K562 (cell line): ENCODE results near the gene TRAPPC2L. TPM values are rescaled to one million over a fixed set of nuclear protein-coding genes. Genes with fewer than 3 reads are reported as not detected.

Experiments
- ATAC-seq: fragments of 200-7000 bp; cut with Tn5 transposase; 3 replicates; pipeline ENCODE4 v1.9.1; 2020; ENCODE audit warnings: moderate library complexity
- BruUV-seq: library from RNA; stranded (reverse); fragments of 400-500 nt; replicated peaks from 2 replicates; lab custom pipeline; 2021; lab: Mats Ljungman, UMichigan
- CTCF ChIA-PET: fragments of 300-600 bp; formaldehyde crosslinking; extraction: SDS; loops from one replicate; lab custom pipeline; 2021; ENCODE audit warnings: low intra/inter-chr PET ratio; lab: Yijun Ruan, JAX
- POLR2A ChIA-PET: fragments of 300-600, 350-650 bp; sonication (Branson Sonifier 250); formaldehyde crosslinking; extraction: SDS; loops from one replicate; lab custom pipeline; 2021; ENCODE audit warnings: antibody characterized with exemption, inconsistent platforms; lab: Yijun Ruan, JAX
- DNase-seq, 4 experiments: peaks; one replicate each; pipeline versions ENCODE4 v3.0.0 to v3.0.0-alpha.2; 2011 to 2018; ENCODE audit warnings: low spot score in 3 of 4, mixed read lengths in 3 of 4; ENCODE audit errors: extremely low read depth in 1 of 4
- FAIRE-seq: peaks from 2 replicates; lab custom pipeline; 2011; peaks lifted over from hg19 to GRCh38; lab: Jason Lieb, UNC
- H2AFZ ChIP-seq: 2 replicates; pipeline ENCODE4 v1.6.0; 2011; ENCODE audit warnings: low read depth, low read length, control low read depth, inconsistent platforms
- H3K27ac ChIP-seq: fragments of 200-600 bp; 3 replicates; pipeline ENCODE4 v1.8.0; 2011; ENCODE audit warnings: low read depth, mild to moderate bottlenecking, control low read depth, inconsistent platforms, low read length, moderate library complexity, mixed read lengths; ENCODE audit errors: extremely low read depth
- H3K27me3 ChIP-seq, 2 experiments: fragments of 300-600 bp in 1 of 2; 2 replicates in 1 of 2; 3 replicates in 1 of 2; pipeline versions ENCODE4 v1.6.0 to v1.8.0; 2011; ENCODE audit warnings: inconsistent platforms in 2 of 2, low read length in 2 of 2, mild to moderate bottlenecking in 1 of 2, mixed read lengths in 1 of 2, moderate library complexity in 1 of 2; ENCODE audit not compliant: control insufficient read depth in 2 of 2, insufficient read depth in 2 of 2
- H3K36me3 ChIP-seq: fragments of 300-600 bp; 3 replicates; pipeline ENCODE4 v1.8.0; 2011; ENCODE audit warnings: mild to moderate bottlenecking, low read length, inconsistent platforms; ENCODE audit not compliant: control insufficient read depth, insufficient read depth
- H3K4me1 ChIP-seq, 2 experiments: fragments of 200-600 bp in 1 of 2; replicated peaks in 1 of 2; 2 replicates in 1 of 2; 3 replicates in 1 of 2; pipeline versions ENCODE4 v1.5.1 to v1.8.0; 2011; ENCODE audit warnings: inconsistent platforms in 2 of 2, low read length in 2 of 2, mild to moderate bottlenecking in 1 of 2, mixed read lengths in 1 of 2, moderate library complexity in 1 of 2; ENCODE audit not compliant: control insufficient read depth in 2 of 2, insufficient read depth in 2 of 2
- H3K4me2 ChIP-seq: 2 replicates; pipeline ENCODE4 v1.6.1; 2011; ENCODE audit warnings: low read length, control low read depth, inconsistent platforms, mixed read lengths; ENCODE audit not compliant: insufficient read depth
- H3K4me3 ChIP-seq: fragments of 200-600 bp; sonication (generic), shearing (Covaris generic); 2 replicates; pipeline ENCODE4 v1.5.1; 2016; ENCODE audit warnings: control low read depth, inconsistent platforms
- H3K79me2 ChIP-seq: fragments of 200-600 bp; 3 replicates; pipeline ENCODE4 v1.8.0; 2011; ENCODE audit warnings: low read length, inconsistent platforms; ENCODE audit not compliant: control insufficient read depth, insufficient read depth
- H3K9ac ChIP-seq, 2 experiments: 2 replicates each; pipeline versions ENCODE4 v1.6.0 to v1.6.1; 2011; ENCODE audit warnings: low read depth in 2 of 2, low read length in 2 of 2, control low read depth in 1 of 2, inconsistent platforms in 1 of 2, mild to moderate bottlenecking in 1 of 2, mixed read lengths in 1 of 2; ENCODE audit not compliant: insufficient read depth in 1 of 2
- H3K9me1 ChIP-seq: one replicate; pipeline ENCODE4 v1.6.0; 2011; ENCODE audit warnings: inconsistent platforms, mild to moderate bottlenecking, low read length, moderate library complexity; ENCODE audit not compliant: control insufficient read depth, insufficient read depth
- H3K9me3 ChIP-seq: replicated peaks from 2 replicates; pipeline ENCODE4 v1.5.1; 2011; ENCODE audit warnings: low read depth, low read length, inconsistent platforms; ENCODE audit not compliant: control insufficient read depth, insufficient read depth
- H4K20me1 ChIP-seq: replicated peaks from 2 replicates; pipeline ENCODE4 v1.6.1; 2011; ENCODE audit warnings: low read length, inconsistent platforms, mixed read lengths; ENCODE audit not compliant: control insufficient read depth, insufficient read depth
- ERF ChIP-seq: fragments of 450-650 bp; formaldehyde crosslinking; IDR thresholded peaks from 2 replicates; pipeline ENCODE4 v1.4.0; 2020; ENCODE audit warnings: mild to moderate bottlenecking, mixed read lengths
- GATAD2B ChIP-seq: fragments of 450-650 bp; IDR thresholded peaks from 2 replicates; pipeline ENCODE4 v1.6.1; 2017; ENCODE audit warnings: mild to moderate bottlenecking, borderline replicate concordance
- GTF3C2 ChIP-seq: IDR thresholded peaks from 3 replicates; pipeline ENCODE4 v1.6.1; 2011; ENCODE audit warnings: borderline replicate concordance, mild to moderate bottlenecking, moderate library complexity; ENCODE audit not compliant: insufficient read length; ENCODE audit errors: extremely low read depth
- HDGF ChIP-seq: fragments of 450-650 bp; IDR thresholded peaks from 2 replicates; pipeline ENCODE4 v1.6.1; 2016
- MTA1 ChIP-seq: fragments of 450-650 bp; IDR thresholded peaks from 2 replicates; pipeline ENCODE4 v1.6.1; 2017; ENCODE audit warnings: borderline replicate concordance
- PCBP1 ChIP-seq: fragments of 200-400 bp; formaldehyde crosslinking; IDR thresholded peaks from 2 replicates; pipeline ENCODE4 v1.6.1; 2018; ENCODE audit warnings: mild to moderate bottlenecking, low read depth, low read length; ENCODE audit not compliant: poor library complexity, severe bottlenecking
- POLR2G ChIP-seq: fragments of 200-400 bp; formaldehyde crosslinking; IDR thresholded peaks from 2 replicates; pipeline ENCODE4 v1.6.1; 2017; ENCODE audit warnings: low read depth, mild to moderate bottlenecking, antibody characterized with exemption, low read length, moderate library complexity
- SREBF1 ChIP-seq: fragments of 150-350 bp; IDR thresholded peaks from 2 replicates; pipeline ENCODE4 v1.6.1; 2014; ENCODE audit warnings: antibody characterized with exemption, low read depth, low read length, borderline replicate concordance
- ZBTB43 ChIP-seq: sonication (generic); formaldehyde crosslinking; IDR thresholded peaks from 2 replicates; pipeline ENCODE4 v1.8.0; 2023; ENCODE audit warnings: mild to moderate bottlenecking, missing genetic modification reagents
- ZNF609 ChIP-seq: sonication (generic); formaldehyde crosslinking; IDR thresholded peaks from 2 replicates; pipeline ENCODE4 v1.8.1; 2023; ENCODE audit warnings: missing genetic modification reagents, mild to moderate bottlenecking, borderline replicate concordance
- WGBS: fragments of 100-300 bp; shearing (Covaris generic); methylation state at CpG from one replicate; pipeline ENCODE4 v1.1.6; 2016; ENCODE audit warnings: low coverage, mixed read lengths; ENCODE audit not compliant: insufficient coverage; ENCODE audit errors: missing lambda C conversion rate; 5-methylcytosine and 5-hydroxymethylcytosine counted together
- in situ Hi-C: fragments of 300-500 bp; cut with MboI; formaldehyde crosslinking; loops from 4 replicates; pipeline ENCODE4 v1.15.0; 2018; ENCODE audit warnings: inconsistent platforms, mixed read lengths
- intact Hi-C: fragments of 100-400 bp; cut with micrococcal nuclease; formaldehyde crosslinking; loops from 2 replicates; pipeline ENCODE4 v1.14.2; 2022
- polyA plus RNA-seq, 8 experiments: library from polyadenylated mRNA; depleted of rRNA in 4 of 8; stranded (reverse) in 5 of 8; unstranded in 3 of 8; fragments of >200 nt; fragmentation: Nextera tagmentation in 2 of 8; fragmentation: Illumina TruSeq in 1 of 8; extraction: Ambion mirVana in 2 of 8; extraction: Trizol in 1 of 8; gene quantifications; 2 replicates each; pipeline versions ENCODE4 v1.2.1 to v1.2.3, GENCODE V29; 2011 to 2014; ENCODE audit warnings: inconsistent platforms in 1 of 8, missing spikeins in 1 of 8
- total RNA-seq, 7 experiments: library from RNA; depleted of rRNA in 6 of 7; stranded (reverse); fragments of >200 nt in 6 of 7; fragmentation: Illumina TruSeq in 2 of 7; extraction: Trizol in 2 of 7; gene quantifications; 2 replicates each; pipeline versions ENCODE4 v1.2.1 to v1.2.3, GENCODE V29; 2011 to 2021; ENCODE audit warnings: low replicate concordance in 1 of 7

The TRAPPC2L gene
- total and polyA plus RNA-seq, 9 of the 15 experiments (the other 6 are each of a cell fraction or from before 2014, with no cell fraction given) = 60.4 to 398 (median 97.5) TPM

GRCh38 chr16:88881007-88881615, 24.2 kb downstream of the TRAPPC2L start (continued):
- TF ChIP-seq GTF3C2 = no peak
- TF ChIP-seq ZBTB43 (CRISPR knock-in tag) = no peak
- TF ChIP-seq PCBP1 = peak; percentile 69

- no peak overlapping the region for H3K4me2 ChIP-seq
- H3K9ac ChIP-seq = no peak overlapping the region
- no peaks in the 10 kb centered on the region for H3K9me3 ChIP-seq
- ATAC-seq = no peak
- CTCF ChIA-PET = no interaction called here
- no peak for DNase-seq
- H3K9me1 ChIP-seq = no peaks in the 10 kb centered on the region
- in situ Hi-C loops (no loop called here), intact Hi-C loops (no loop called here)
- no TSS peak for BruUV-seq
- no peaks in the 10 kb centered on the region for H4K20me1 ChIP-seq
- no peak for FAIRE-seq
- peaks cover 0 to 82% of the 10 kb centered on the region in 2 experiments; a peak in 2 of 5 replicates for H3K4me1 ChIP-seq
- H3K79me2 ChIP-seq = peaks cover 10% of the 10 kb centered on the region; the same call in 2 of the 3 replicates
- POLR2A ChIA-PET = interaction anchor here (0.9 kb wide), 1 partner anchor 24 kb away, joined by 4 read pairs; no protein-coding TSS in a partner anchor
- no peak overlapping the region; the same call in 2 of the 3 replicates for H3K27ac ChIP-seq
- H3K27me3 ChIP-seq = no peaks in the 10 kb centered on the region
- 96% methylated on average over 18 of the region's 27 CpGs for WGBS
- no peak overlapping the region for H3K4me3 ChIP-seq
- peaks cover 100% of the 10 kb centered on the region for H3K36me3 ChIP-seq
- H2AFZ ChIP-seq = no peak overlapping the region
- TF ChIP-seq ZNF609 (CRISPR knock-in tag) = no peak
- no peak for TF ChIP-seq GATAD2B
- peak; percentile 70 for TF ChIP-seq POLR2G
- TF ChIP-seq SREBF1 = no peak
- TF ChIP-seq ERF (CRISPR knock-in tag) = no peak
- TF ChIP-seq HDGF = no peak
- TF ChIP-seq MTA1 = no peak
These were observed 24.9 kb downstream of the TRAPPC2L start for GRCh38 chr16:88881675-88882357.
